HG03378 (cell line): ENCODE results near the gene MTMR6.
"Not testable (repeated sequence)": the region's sequence is repeated elsewhere in the genome, so short reads cannot be mapped to it uniquely, and the experiment has no call there.

Source experiments
- ATAC-seq: cut with Tn5 transposase; IDR thresholded peaks from one replicate; pipeline ENCODE4 v1.9.1; 2021; ENCODE audit warnings: mild to moderate bottlenecking, moderate library complexity; ENCODE audit not compliant: unreplicated experiment

The MTMR6 gene

GRCh38 chr13:25286969-25287961 lies at the start of gene MTMR6:
Gene MTMR6 (minus strand): TSS chr13:25287488. CDS start chr13:25287247, 241 bp downstream.
- ATAC-seq: peak; percentile 88

GRCh38 chr13:25335856-25336255 lies 48.6 kb upstream of the MTMR6 start:
- ATAC-seq: no peak

GRCh38 chr13:25330541-25330940 lies 43.3 kb upstream of the MTMR6 start:
- ATAC-seq: no peak

- ATAC-seq: no peak
These were observed 42.4 kb upstream of the MTMR6 start for GRCh38 chr13:25329706-25330105.

GRCh38 chr13:25324100-25324499 lies 36.8 kb upstream of the MTMR6 start:
- no peak for ATAC-seq

GRCh38 chr13:25319771-25320170 lies 32.5 kb upstream of the MTMR6 start:
- no peak for ATAC-seq

GRCh38 chr13:25318946-25319345 lies 31.7 kb upstream of the MTMR6 start:
- not testable (repeated sequence) for ATAC-seq

- ATAC-seq: no peak
These were observed 23.6 kb upstream of the MTMR6 start for GRCh38 chr13:25310891-25311290.

GRCh38 chr13:25306671-25307464 lies 19.6 kb upstream of the MTMR6 start:
- ATAC-seq: no peak

GRCh38 chr13:25302121-25302520 lies 14.8 kb upstream of the MTMR6 start:
- ATAC-seq: no peak

GRCh38 chr13:25301347-25302113 lies 14.2 kb upstream of the MTMR6 start, which contains the start of gene NUP58:
Gene NUP58 (plus strand): TSS chr13:25301625. CDS start chr13:25301774, 149 bp downstream.
- peak; percentile 94 for ATAC-seq

- ATAC-seq: peak; percentile 25
These were observed 13.6 kb upstream of the MTMR6 start for GRCh38 chr13:25300861-25301346.

GRCh38 chr13:25295701-25296100 lies 8.4 kb upstream of the MTMR6 start:
- ATAC-seq: no peak

- no peak for ATAC-seq
These were observed 7.9 kb upstream of the MTMR6 start for GRCh38 chr13:25295228-25295627.

- ATAC-seq: no peak
These were observed 5.0 kb upstream of the MTMR6 start for GRCh38 chr13:25292301-25292700.

- no peak for ATAC-seq
These were observed 4.4 kb upstream of the MTMR6 start for GRCh38 chr13:25291691-25292090.

GRCh38 chr13:25288966-25289365 lies 1.7 kb upstream of the MTMR6 start:
- no peak for ATAC-seq

- peak; percentile 26 for ATAC-seq
These were observed 850 bp downstream of the MTMR6 start for GRCh38 chr13:25286308-25286968.

GRCh38 chr13:25281935-25282332 lies 5.4 kb downstream of the MTMR6 start:
- ATAC-seq: peak; percentile 20
